AML-193 (cell line): ENCODE data around the gene CPSF4L.

ENCODE experiments used
- DNase-seq, 2 experiments: peaks; one replicate each; lab custom pipeline; 2025; lab: John Stamatoyannopoulos, UW

The CPSF4L gene

DNA sequence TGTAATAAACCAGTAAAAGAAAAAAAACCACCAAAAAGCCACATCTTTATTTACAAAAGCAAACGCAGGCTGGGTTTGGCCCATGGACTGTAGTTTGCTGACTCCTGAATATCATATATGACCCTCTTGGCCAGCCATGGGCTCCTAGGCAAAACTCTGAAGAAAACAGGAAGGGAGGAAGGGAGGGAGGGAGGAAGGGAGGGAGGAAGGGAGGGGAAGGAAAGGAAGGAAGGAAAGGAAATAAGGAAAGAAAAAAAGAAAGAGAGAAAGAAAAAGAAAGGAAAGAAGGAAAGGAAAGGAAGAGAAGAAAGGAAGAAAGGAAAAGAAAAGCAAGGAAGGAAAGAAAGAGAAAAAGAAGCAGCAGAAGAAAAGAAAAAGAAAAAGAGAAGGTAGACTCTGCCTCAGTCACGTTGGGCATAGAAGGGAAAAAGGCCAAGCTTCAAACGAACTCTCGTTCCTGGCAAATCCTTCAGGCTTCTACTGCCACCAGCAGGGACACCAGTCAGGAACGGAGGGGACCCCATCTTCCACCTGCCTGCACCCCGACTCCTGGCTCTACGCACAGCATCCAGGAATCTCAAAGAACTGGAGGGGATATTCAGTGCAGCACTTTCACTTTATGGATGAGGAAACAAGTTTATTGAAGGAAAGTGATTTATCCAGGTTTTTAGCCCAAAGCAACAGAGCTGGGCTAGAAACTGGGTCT, 28.0 kb upstream of the CPSF4L start:
- no peak for DNase-seq

DNA sequence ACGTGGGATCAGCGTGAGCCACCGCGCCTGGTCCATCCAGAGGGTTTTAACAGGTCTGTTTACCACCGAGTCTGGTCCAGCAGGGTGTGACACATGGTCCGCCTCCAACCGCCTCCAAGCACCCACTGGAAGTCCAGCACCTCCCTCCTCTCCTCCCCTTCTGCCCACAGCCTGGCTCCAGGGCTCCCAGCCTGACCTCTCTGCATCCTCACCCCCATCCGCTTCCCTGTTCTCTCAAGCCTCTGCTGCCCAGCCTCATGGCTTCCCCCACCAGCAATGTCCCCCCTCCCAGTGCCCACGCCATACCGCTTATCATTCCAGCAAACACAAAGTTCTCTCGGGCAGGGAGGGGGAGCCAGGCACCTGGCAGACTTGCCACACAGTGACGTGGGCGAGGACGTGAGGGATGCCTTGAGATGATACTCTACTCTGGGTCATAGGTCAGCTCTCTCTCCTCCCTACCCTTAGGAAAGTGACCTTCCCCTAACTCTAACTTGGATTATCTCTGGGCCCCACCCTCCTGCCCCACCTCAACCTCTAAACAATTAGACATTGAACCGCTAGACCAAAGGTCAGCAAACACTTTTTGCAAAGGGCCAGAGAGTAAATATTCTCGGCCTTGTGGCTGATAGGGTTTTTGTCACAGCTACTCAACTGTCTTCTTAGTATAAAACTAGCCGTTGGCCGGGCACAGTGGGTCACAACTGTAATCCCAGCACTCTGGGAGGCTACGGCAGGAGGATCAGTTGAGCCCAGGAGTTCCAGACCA, 27.0 kb upstream of the CPSF4L start:
- DNase-seq = no peak

GRCh38 chr17:73286863-73287296, 25.2 kb upstream of the CPSF4L start:
- DNase-seq = no peak

DNA sequence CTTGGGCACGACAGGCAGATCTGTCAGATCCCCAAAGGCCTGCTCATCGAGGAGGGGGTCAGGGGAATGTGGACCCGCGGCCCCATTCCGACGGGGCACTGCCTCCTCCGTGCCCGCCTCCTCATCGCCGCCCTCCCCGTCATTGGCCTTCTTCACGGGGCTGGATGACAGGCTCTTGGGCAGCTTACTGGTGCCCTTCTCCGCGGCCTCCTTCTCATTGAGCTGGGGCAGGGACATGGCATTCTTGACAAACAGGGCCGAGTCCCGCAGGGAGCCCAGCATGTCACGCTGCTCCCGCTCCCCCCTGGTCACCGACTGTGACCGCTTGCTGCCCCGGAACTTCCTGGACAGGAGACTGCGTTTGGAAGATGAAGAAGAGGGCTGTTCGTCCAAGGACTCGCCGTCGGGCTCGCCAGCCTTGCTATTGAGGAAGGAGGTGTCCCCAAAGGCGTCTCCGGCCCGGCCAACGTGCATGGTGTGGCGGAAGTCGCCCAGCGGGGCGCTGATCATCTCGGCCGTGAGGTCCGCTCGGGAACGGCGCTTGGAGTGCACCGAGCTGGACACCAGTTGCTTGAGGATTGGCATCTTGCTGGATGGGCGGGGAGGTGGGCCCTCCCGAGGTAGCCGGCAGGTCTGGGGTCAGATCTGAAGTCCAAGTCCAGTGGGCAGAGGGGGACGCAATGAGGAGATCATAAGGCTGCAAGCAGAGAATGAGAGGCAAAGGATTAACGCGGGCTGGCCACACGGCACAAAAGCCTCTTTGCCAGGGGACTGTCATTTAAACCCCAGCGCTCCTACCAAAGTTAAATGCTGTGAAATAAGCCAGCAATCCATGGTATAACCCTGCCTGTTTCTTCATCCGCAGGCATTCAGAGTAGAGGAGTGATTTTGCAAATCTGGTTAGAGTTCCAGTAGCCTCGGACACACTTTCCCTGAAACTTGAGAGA, 24.5 kb upstream of the CPSF4L start:
- DNase-seq = no peak

DNA sequence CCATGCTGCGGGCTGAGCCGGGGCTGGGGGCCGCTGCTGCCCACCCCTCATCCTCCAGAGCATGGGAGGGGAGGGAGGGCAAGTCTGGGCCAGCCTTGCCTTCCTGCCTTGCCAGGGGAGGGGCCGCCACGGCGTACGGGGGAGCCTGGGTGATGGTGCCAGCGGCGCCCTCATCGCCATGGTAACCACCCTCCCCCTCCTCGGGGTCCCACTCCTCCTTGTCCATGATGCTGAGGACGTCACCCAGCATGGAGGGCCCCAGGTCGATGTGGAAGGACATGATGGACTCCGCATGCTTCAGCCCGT, 23.9 kb upstream of the CPSF4L start:
- no peak for DNase-seq

- no peak for DNase-seq
These were observed 23.4 kb upstream of the CPSF4L start for GRCh38 chr17:73284906-73285602.

DNA sequence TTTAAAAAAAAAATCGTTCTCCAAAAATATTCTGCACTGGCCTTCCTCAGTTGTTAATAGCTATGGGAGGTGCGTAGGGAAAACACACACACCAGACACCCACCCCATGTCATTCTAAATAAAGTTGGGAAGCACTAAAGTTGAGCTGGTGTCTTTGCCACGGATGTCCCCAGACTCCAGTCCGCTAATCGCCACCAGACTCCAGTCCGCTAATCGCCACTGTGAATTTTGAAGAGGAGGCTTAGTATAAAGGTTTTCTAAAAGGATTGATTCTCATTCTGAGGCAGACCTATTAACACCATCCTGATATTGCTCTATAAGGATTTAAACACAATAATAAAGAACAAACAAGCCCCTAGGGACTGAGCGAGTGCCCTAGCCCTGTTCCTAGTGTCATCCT, 22.7 kb upstream of the CPSF4L start:
- DNase-seq = no peak

- no peak for DNase-seq
These were observed 22.2 kb upstream of the CPSF4L start for GRCh38 chr17:73283841-73284282.

DNA sequence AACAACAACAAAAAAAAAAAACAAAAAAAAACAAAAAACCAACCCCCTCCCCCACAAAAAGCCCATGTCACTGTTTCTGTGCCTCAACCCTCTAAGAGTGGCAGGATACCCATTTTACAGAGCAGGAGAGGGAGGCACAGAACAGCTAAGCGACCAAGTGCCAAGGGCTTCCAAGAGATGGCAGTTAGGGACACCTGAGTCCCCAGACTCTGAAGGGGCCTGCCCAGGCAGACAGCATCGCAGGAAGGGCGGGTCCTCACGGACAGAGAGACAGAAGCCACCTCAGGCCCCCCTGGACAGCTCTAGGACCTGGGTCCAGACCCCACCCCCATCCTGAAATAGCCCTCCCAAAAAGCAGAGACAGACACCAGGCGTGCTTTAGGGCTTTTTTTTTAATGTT, 21.6 kb upstream of the CPSF4L start:
- DNase-seq = no peak

DNA sequence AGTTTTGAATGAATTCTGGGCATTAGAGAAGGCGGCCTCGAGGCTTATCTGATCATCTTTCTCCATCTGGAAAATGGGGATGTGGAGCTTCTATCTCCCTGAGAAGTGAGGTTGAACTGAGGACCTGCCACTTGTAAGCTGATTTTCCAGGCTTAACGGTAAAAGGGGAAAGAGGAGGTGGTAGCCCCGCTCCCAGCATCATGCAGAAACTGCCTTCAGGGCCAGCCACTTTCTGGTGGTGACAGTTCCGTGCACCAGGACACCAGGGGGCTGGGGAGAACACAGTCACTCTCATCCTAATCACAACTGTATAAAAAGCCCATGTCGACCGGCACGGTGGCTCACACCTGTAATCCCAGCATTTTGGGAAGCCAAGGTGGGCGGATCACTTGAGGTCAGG, 20.9 kb upstream of the CPSF4L start:
- DNase-seq = no peak

DNA sequence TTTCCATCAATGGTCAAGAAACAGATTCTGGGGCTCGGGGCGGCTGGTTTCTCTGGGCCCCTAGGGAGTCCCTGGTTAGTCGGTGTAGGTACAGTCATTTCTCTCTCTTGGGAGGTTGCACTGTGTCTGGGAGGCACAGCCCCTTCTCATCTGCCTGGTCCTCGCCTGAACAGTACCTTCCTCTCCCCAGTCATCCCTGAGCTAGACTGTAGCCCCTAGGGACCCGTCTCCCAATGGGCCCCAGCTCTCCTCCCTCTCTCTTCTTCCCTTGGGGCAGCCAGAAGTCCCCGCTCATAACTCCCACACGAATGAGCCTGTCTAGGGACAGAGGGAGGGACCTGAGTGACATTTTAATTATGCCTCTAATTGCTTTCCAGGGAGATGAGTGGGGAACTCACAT, 20.2 kb upstream of the CPSF4L start:
- DNase-seq = no peak

DNA sequence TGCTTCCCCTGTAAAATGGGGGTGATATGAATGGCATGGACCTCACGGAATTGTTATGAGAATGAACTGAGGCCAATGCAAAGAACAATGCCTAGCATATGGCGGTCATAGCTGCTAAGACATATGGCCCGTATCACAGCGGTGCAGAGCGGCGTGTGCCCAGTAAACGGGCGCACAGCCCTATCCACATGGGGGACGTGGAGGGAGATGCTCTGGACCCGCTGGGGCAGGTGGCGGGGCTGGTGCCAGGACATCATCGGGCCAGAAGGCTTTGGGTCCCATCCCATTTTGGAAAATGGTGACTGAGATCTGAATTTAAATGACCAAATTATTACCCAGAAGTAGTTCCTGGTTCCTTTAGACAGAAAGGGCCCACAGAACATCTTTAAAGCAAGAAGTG, 18.5 kb upstream of the CPSF4L start:
- no peak for DNase-seq

DNA sequence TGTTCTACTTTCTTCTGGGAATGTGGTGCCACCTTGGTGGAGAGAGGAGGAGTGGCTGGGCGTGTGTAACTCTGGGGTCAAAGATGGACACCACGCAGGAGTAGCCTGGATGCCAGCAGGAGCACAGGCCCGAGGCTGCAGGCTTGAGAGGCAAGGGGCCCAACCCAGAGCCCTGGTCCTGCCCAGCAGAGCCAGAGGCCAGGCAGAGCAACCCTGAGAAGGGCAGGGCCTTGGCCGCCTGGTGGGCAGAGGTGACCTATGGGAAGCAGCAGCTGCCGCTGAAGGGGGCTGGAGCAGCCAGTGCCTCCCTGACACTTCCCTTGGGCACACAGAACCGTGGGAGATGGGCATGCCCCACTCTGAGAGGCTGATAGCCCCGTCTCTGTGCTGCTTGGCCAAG, 18.0 kb upstream of the CPSF4L start:
- DNase-seq = no peak

DNA sequence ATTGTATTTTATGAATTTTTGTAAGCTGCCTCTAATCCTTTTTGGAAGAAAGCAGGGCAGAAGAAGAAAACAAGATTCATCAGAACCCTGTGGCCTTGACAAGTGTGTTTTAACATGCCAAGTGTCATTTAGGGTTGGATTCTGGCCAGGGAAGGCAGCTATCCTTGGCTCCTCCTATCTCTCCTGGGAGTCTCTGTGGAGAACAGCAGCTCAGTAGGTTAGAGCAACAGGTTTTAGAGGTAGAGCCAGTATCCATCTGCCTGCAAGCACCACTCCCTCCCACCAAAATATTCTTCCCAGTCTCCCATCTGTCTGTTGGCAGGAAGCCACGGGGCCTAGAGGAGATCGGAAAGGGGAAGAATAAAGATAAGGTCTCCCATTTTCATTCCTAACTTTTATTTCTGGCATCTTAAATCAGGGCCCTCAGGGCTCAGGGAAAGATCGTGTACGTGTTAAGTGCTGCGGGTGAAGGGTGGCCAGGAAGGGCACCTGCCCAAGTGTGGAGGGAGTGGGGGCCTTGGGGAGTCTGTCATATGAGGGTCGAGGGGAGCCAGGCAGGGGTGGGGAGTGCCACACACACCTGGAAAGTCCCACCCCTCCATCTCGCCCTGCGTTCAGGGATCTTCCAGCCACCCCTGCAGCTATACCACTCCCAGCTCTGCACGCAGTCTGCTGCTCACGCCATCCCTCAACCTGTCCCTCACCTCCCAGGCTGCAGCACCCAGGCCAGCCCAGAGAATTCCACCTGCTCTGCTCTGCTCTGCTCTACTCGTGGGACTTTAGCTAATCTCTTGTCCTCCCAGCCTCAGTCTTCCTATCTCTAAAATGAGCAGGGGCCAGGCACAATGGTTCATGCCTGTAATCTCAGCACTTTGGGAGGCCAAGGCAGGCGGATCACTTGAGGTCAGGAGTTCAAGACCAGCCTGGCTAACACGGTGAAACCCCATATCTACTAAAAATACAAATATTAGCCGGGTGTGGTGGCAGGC, 17.1 kb upstream of the CPSF4L start:
- no peak for DNase-seq

DNA sequence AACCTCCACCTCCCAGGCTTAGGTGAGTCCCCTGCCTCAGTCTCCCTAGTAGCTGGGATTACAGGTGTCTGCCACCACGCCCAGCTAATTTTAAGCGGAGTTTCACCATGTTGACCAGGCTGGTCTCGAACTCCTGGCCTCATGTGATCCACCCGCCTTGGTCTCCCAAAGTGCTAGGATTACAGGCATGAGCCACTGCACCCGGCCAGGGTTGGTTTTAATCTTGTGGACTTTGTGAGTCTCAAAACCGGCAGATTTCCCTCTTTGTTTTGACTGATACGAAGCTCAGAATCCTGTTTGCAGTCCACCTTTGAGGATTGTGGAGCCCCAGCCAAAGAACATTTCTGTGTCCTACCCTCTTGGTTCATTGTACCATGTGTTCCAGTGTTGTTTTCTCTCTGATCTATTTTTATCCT, 16.4 kb upstream of the CPSF4L start:
- no peak for DNase-seq

DNA sequence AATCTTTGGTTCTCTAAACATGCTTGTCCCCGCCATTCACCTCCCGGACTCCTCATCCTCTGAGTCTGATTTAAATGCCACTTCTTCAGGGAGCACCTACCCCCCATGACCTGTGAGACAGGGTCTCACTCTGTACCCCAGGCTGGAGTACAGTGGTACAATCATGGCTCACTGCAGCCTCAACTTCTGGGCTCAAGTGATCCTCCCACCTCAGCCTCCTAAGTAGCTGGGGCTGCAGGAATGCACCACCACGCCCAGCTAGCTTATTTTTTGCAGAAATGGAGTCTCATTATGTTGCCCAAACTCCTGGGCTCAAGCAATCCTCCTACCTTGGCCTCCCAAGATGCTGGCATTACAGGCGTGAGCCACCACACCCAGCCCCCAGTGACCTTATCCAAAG, 12.8 kb upstream of the CPSF4L start:
- no peak for DNase-seq

DNA sequence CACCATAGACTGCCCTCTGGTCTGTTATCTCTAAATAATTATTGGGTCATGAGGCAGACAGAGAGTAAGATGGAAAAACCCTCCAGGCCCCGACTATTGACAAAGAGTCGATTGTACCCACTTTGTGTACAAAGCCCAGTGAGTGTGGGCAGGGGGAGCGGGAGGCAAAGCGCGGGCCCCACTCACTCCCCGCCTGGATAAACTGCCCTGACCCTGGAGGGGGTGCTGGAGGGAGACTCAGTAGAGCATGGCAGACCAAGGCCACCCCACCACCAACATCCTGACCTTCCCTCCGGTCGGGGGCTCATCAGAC, 11.2 kb upstream of the CPSF4L start:
- DNase-seq = no peak

- DNase-seq = no peak
These were observed 9.4 kb upstream of the CPSF4L start for GRCh38 chr17:73271072-73271471.

- no peak for DNase-seq
These were observed 8.1 kb upstream of the CPSF4L start for GRCh38 chr17:73269791-73270190.

DNA sequence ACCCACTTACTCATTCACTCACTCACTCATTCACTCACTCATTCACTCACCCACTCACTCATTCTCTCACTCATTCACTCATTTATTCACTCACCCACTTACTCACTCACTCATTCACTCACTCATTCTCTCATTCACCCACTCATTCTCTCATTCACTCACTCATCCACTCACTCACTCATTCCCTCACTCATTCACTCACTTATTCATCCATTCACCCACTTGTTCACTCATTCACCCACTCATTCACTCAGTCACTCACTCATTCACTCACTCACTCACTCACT, 7.6 kb upstream of the CPSF4L start:
- DNase-seq = no peak
